HCT116 (cell line): ENCODE measurements around the gene DLD. TPM values are rescaled to one million over a fixed set of nuclear protein-coding genes. Genes with fewer than 3 reads are reported as not detected.

Experiments
- ATAC-seq: fragments of 200-7000 bp; cut with Tn5 transposase; 2 replicates; pipeline ENCODE4 v1.9.1; 2020; ENCODE audit warnings: mild to moderate bottlenecking, moderate library complexity
- BruUV-seq: library from RNA; stranded (reverse); fragments of 400-500 nt; replicated peaks from 2 replicates; lab custom pipeline; 2021; lab: Mats Ljungman, UMichigan
- CTCF ChIA-PET: fragments of 300-600 bp; sonication (Branson Sonifier 250); formaldehyde crosslinking; loops from one replicate; lab custom pipeline; 2021; ENCODE audit warnings: antibody characterized with exemption; lab: Charles Lee
- POLR2A ChIA-PET: fragments of 300-600, 350-600 bp; sonication (Branson Sonifier 250); formaldehyde crosslinking; loops from one replicate; lab custom pipeline; 2021; ENCODE audit warnings: antibody characterized with exemption; lab: Charles Lee
- RAD21 ChIA-PET, 2 experiments: fragments of 300-600 bp; sonication (Branson Sonifier 250); formaldehyde crosslinking; loops; one replicate each; lab custom pipeline; 2023; ENCODE audit warnings: low total read pairs in 2 of 2; ENCODE audit not compliant: uncharacterized antibody in 2 of 2, unreplicated experiment in 2 of 2, low non-redundant PET in 1 of 2; lab: Charles Lee
- DNase-seq: peaks from one replicate; pipeline ENCODE4 v3.0.0-alpha.2; 2010; ENCODE audit warnings: low read depth, low spot score
- H2AFZ ChIP-seq: fragments of 200-600 bp; shearing (Covaris generic), sonication (generic); 2 replicates; pipeline ENCODE4 v1.6.1; 2017; ENCODE audit warnings: low read depth, mixed run types, mixed read lengths, antibody characterized with exemption, low read length; ENCODE audit not compliant: poor library complexity, severe bottlenecking
- H3K27ac ChIP-seq: 2 replicates; pipeline ENCODE4 v1.5.1; 2012; ENCODE audit warnings: low read depth, low read length
- H3K27me3 ChIP-seq: fragments of 200-600 bp; sonication (generic); 2 replicates; pipeline ENCODE4 v1.6.1; 2016; ENCODE audit warnings: mixed run types, low read length, mixed read lengths; ENCODE audit not compliant: insufficient read depth
- H3K36me3 ChIP-seq, 2 experiments: fragments of 200-500 bp in 1 of 2; fragments of 200-600 bp in 1 of 2; sonication (Bioruptor generic) in 1 of 2; sonication (generic) in 1 of 2; 2 replicates each; pipeline versions ENCODE4 v1.5.1 to v1.6.1; 2014 to 2016; ENCODE audit warnings: low read length in 2 of 2, inconsistent platforms in 1 of 2, mixed read lengths in 1 of 2, mixed run types in 1 of 2; ENCODE audit not compliant: insufficient read depth in 2 of 2, control insufficient read depth in 1 of 2
- H3K4me1 ChIP-seq, 2 experiments: fragments of 200-600 bp in 1 of 2; sonication (generic) in 1 of 2; 2 replicates each; pipeline versions ENCODE4 v1.5.1 to v1.6.1; 2012 to 2017; ENCODE audit warnings: low read length in 2 of 2, inconsistent platforms in 1 of 2, mild to moderate bottlenecking in 1 of 2, mixed read lengths in 1 of 2, mixed run types in 1 of 2, moderate library complexity in 1 of 2; ENCODE audit not compliant: insufficient read depth in 2 of 2, control insufficient read depth in 1 of 2
- H3K4me2 ChIP-seq: fragments of 200-600 bp; sonication (generic); 2 replicates; pipeline ENCODE4 v1.6.1; 2017; ENCODE audit warnings: mixed run types, low read length, mixed read lengths
- H3K4me3 ChIP-seq, 2 experiments: fragments of 200-600 bp in 1 of 2; sonication (generic) in 1 of 2; replicated peaks in 1 of 2; 2 replicates each; pipeline ENCODE4 v1.5.1; 2011 to 2016; ENCODE audit warnings: low read length in 2 of 2, control low read depth in 1 of 2, low read depth in 1 of 2, mild to moderate bottlenecking in 1 of 2, mixed read lengths in 1 of 2, mixed run types in 1 of 2
- H3K79me2 ChIP-seq: fragments of 200-600 bp; sonication (generic); 2 replicates; pipeline ENCODE4 v1.6.1; 2017; ENCODE audit warnings: mild to moderate bottlenecking, mixed run types, low read length, moderate library complexity, mixed read lengths; ENCODE audit not compliant: insufficient read depth
- H3K9ac ChIP-seq: fragments of 200-600 bp; sonication (generic); 2 replicates; pipeline ENCODE4 v1.6.1; 2016; ENCODE audit warnings: low read length, mixed read lengths
- H3K9me2 ChIP-seq: fragments of 200-600 bp; sonication (generic), shearing (Covaris generic); 2 replicates; pipeline ENCODE4 v1.6.1; 2017; ENCODE audit warnings: mixed run types, mild to moderate bottlenecking, moderate library complexity; ENCODE audit not compliant: insufficient read depth
- H3K9me3 ChIP-seq, 2 experiments: fragments of 200-500 bp in 1 of 2; fragments of 200-600 bp in 1 of 2; sonication (Bioruptor generic) in 1 of 2; sonication (generic) in 1 of 2; 2 replicates each; pipeline ENCODE4 v1.6.1; 2014 to 2017; ENCODE audit warnings: low read length in 2 of 2, mixed read lengths in 2 of 2, inconsistent platforms in 1 of 2, low read depth in 1 of 2, mild to moderate bottlenecking in 1 of 2, mixed run types in 1 of 2, moderate library complexity in 1 of 2; ENCODE audit not compliant: control insufficient read depth in 1 of 2, insufficient read depth in 1 of 2
- H4K20me1 ChIP-seq: fragments of 200-600 bp; sonication (generic), shearing (Covaris generic); 2 replicates; pipeline ENCODE4 v1.6.1; 2017; ENCODE audit warnings: mixed run types, mild to moderate bottlenecking, moderate library complexity; ENCODE audit not compliant: insufficient read depth
- ELF1 ChIP-seq: IDR thresholded peaks from 2 replicates; pipeline ENCODE4 v1.6.1; 2012; ENCODE audit warnings: low read depth, borderline replicate concordance
- POLR2A ChIP-seq: IDR thresholded peaks from 2 replicates; pipeline ENCODE4 v1.7.0; 2011; ENCODE audit warnings: borderline replicate concordance; ENCODE audit not compliant: insufficient read depth, insufficient read length; ENCODE audit errors: extremely low read depth
- RAD21 ChIP-seq: IDR thresholded peaks from 2 replicates; pipeline ENCODE4 v1.6.1; 2012; ENCODE audit warnings: low read depth, mild to moderate bottlenecking
- SP1 ChIP-seq: IDR thresholded peaks from 2 replicates; pipeline ENCODE4 v1.6.1; 2012; ENCODE audit warnings: low read depth
- intact Hi-C: fragments of 100-400 bp; cut with micrococcal nuclease; formaldehyde crosslinking; loops from 2 replicates; pipeline ENCODE4 v1.10.0; 2022
- total RNA-seq: library from RNA; stranded (reverse); gene quantifications from one replicate; pipeline ENCODE4 v1.2.1, GENCODE V29; 2021; ENCODE audit not compliant: unreplicated experiment
- TF ChIP-seq, protein P1 (sequence below): IDR thresholded peaks from 2 replicates; pipeline ENCODE4 v1.6.1; 2012
- TF ChIP-seq, protein P2 (sequence below): IDR thresholded peaks from 2 replicates; pipeline ENCODE4 v1.6.1; 2012; ENCODE audit warnings: low read depth

DLD gene
- total RNA-seq, 1 experiment from 2014 or later = 104 TPM

DNA sequence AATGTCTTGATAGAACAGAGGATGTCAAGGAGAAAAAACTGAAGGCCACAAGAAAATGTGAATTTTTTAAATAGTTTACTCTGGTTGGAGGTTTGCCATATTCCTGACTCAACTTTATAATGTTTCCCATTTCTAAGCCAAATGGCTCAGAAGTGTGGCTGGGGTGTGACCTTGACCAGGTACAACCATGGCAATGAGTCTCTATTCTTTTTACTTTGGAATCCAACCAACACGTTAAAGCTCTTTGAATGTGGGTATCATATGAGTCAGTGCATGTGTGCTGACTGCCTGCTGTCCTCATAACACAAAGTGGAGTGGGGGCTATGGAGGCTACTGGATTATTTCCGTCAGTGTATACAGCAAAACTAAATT lies 33.5 kb upstream of the DLD start:
- POLR2A ChIA-PET = no interaction called here
- CTCF ChIA-PET = no interaction called here

More for the DNA sequence above, 33.5 kb upstream of the DLD start:
- H3K9me2 ChIP-seq = no peaks in the 10 kb centered on the region
- no TSS peak for BruUV-seq
- no peak overlapping the region for H2AFZ ChIP-seq
- intact Hi-C loops = no loop called here
- no peaks in the 10 kb centered on the region for H3K36me3 ChIP-seq
- no peak overlapping the region for H3K27ac ChIP-seq
- H3K4me1 ChIP-seq = peaks cover 0 to 9% of the 10 kb centered on the region in 2 experiments; a peak in 2 of 4 replicates
- no peaks in the 10 kb centered on the region for H4K20me1 ChIP-seq
- no peak overlapping the region for H3K4me2 ChIP-seq
- no peaks in the 10 kb centered on the region for H3K27me3 ChIP-seq
- TF ChIP-seq POLR2A = no peak
- TF ChIP-seq, protein P1, sequence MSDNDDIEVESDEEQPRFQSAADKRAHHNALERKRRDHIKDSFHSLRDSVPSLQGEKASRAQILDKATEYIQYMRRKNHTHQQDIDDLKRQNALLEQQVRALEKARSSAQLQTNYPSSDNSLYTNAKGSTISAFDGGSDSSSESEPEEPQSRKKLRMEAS = no peak
- no peak for TF ChIP-seq SP1
- no peak for TF ChIP-seq ELF1
- TF ChIP-seq, protein P2, sequence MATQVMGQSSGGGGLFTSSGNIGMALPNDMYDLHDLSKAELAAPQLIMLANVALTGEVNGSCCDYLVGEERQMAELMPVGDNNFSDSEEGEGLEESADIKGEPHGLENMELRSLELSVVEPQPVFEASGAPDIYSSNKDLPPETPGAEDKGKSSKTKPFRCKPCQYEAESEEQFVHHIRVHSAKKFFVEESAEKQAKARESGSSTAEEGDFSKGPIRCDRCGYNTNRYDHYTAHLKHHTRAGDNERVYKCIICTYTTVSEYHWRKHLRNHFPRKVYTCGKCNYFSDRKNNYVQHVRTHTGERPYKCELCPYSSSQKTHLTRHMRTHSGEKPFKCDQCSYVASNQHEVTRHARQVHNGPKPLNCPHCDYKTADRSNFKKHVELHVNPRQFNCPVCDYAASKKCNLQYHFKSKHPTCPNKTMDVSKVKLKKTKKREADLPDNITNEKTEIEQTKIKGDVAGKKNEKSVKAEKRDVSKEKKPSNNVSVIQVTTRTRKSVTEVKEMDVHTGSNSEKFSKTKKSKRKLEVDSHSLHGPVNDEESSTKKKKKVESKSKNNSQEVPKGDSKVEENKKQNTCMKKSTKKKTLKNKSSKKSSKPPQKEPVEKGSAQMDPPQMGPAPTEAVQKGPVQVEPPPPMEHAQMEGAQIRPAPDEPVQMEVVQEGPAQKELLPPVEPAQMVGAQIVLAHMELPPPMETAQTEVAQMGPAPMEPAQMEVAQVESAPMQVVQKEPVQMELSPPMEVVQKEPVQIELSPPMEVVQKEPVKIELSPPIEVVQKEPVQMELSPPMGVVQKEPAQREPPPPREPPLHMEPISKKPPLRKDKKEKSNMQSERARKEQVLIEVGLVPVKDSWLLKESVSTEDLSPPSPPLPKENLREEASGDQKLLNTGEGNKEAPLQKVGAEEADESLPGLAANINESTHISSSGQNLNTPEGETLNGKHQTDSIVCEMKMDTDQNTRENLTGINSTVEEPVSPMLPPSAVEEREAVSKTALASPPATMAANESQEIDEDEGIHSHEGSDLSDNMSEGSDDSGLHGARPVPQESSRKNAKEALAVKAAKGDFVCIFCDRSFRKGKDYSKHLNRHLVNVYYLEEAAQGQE = no peak
- TF ChIP-seq RAD21 = no peak
- H3K9me3 ChIP-seq = no peaks in the 10 kb centered on the region
- ATAC-seq (no peak), DNase-seq (no peak)
- H3K4me3 ChIP-seq = no peak overlapping the region
- RAD21 ChIA-PET = interaction anchor here in 1 of 2 experiments (0.6 kb wide), 1 partner anchor 23 kb away, joined by 3 read pairs; no protein-coding TSS in a partner anchor
- no peaks in the 10 kb centered on the region for H3K79me2 ChIP-seq
- H3K9ac ChIP-seq = no peak overlapping the region
